Astrocyte of the cerebellum (primary cell): Measurements from ENCODE around the gene ADGRF3.

ENCODE experiments used
- DNase-seq: peaks from one replicate; pipeline ENCODE4 v3.0.0-alpha.2; 2011; ENCODE audit warnings: low read depth
- H3K4me3 ChIP-seq: 2 replicates; pipeline ENCODE4 v1.5.1; 2011; ENCODE audit warnings: mild to moderate bottlenecking, low read depth, low read length, moderate library complexity
- in situ Hi-C: cut with HindIII; loops from 2 replicates; pipeline ENCODE4 v1.10.0; 2017; ENCODE audit warnings: low sequenced_read_pairs
- TF ChIP-seq, protein P1 (sequence below): IDR thresholded peaks from 2 replicates; pipeline ENCODE4 v1.5.1; 2012; ENCODE audit warnings: low read length, low read depth, moderate library complexity, mild to moderate bottlenecking; ENCODE audit errors: missing control alignments

ADGRF3 gene

DNA sequence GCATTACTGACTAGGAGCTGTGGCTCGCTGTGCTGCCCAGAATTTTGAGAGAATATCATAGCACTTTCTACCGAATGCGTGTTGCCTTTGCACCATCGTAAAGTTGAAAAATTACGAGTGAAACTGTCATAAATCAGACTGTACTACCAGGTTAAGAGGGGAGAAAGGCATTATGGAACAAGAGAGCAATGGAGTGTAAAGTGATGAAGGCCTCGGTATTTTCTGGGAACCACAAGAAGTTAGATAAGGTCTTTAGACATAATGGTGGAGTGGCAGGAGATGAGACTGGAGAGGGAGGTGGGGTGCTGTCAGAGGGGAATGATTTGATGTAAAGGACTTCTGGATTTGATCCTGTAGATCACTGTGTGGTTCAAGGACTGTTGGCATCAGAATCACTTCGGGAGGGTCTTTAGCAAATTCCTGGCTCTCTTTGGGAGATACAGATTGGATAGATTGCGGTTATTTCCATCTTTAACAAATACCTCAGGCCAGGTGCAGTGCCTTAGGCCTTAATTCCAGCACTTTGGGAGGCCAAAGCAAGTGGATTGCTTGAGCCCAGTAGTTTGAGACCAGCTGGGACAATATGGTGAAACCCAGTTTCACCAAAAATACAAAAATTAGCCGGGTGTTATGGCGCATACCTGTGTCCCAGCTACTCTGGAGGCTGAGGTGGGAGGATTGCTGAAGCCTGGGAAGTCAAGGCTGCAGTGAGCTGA, 4.9 kb upstream of the ADGRF3 start:
- DNase-seq: no peak
- no peak overlapping the region for H3K4me3 ChIP-seq
- TF ChIP-seq, protein P1, sequence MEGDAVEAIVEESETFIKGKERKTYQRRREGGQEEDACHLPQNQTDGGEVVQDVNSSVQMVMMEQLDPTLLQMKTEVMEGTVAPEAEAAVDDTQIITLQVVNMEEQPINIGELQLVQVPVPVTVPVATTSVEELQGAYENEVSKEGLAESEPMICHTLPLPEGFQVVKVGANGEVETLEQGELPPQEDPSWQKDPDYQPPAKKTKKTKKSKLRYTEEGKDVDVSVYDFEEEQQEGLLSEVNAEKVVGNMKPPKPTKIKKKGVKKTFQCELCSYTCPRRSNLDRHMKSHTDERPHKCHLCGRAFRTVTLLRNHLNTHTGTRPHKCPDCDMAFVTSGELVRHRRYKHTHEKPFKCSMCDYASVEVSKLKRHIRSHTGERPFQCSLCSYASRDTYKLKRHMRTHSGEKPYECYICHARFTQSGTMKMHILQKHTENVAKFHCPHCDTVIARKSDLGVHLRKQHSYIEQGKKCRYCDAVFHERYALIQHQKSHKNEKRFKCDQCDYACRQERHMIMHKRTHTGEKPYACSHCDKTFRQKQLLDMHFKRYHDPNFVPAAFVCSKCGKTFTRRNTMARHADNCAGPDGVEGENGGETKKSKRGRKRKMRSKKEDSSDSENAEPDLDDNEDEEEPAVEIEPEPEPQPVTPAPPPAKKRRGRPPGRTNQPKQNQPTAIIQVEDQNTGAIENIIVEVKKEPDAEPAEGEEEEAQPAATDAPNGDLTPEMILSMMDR: no peak
- in situ Hi-C loops: no loop called here

DNA sequence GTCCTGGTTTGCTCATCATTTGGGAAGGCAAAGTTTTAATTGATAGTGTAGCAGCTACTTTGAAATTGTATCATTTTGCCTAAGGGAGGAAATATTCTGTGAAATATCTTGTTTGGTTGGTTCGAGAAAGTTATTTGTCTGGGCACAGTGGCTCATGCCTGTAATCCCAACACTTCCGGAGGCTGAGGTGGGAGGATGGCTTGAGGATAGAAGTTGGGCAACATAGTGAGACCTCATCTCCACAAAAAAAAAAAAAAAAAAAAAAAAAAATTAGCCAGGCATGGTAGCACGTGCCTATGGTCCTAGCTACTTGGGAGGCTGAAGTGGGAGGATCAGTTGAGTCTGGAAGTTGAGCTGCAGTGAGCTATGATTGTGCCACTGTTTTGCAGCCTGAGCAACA, 3.1 kb upstream of the ADGRF3 start:
- DNase-seq: no peak
- H3K4me3 ChIP-seq: no peak overlapping the region
- TF ChIP-seq, protein P1: no peak
- in situ Hi-C loops: no loop called here

DNA sequence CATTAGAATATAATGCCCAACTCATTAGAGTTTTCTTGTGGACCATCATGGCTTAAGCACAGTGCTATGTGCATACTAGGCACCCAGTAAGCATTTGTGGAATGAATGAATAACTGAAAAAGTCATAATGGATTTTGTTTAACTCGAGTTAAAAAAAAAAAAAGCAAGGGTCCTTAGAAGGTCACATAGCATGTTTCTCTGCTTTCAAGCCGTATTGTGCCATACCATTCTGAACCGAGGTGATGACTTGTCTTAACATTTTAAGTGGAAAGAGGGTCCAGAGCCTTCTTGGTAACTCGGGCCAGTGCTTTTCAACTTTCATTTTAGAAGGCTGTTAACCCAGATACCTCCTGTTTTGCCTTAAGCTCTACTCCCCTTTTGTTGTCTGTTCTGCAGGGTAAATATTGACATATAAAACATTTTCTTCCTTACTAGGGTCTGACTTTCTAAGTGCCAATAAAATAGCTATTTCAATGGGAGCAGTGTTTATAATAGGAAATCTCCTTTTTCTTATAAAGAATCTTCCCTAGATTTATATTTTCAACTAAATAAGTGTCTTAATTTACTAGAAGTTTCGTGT, 787 bp upstream of the ADGRF3 start:
- DNase-seq: no peak
- TF ChIP-seq, protein P1: no peak
- in situ Hi-C loops: no loop called here
- peak overlapping the region; percentile 89 for H3K4me3 ChIP-seq

DNA sequence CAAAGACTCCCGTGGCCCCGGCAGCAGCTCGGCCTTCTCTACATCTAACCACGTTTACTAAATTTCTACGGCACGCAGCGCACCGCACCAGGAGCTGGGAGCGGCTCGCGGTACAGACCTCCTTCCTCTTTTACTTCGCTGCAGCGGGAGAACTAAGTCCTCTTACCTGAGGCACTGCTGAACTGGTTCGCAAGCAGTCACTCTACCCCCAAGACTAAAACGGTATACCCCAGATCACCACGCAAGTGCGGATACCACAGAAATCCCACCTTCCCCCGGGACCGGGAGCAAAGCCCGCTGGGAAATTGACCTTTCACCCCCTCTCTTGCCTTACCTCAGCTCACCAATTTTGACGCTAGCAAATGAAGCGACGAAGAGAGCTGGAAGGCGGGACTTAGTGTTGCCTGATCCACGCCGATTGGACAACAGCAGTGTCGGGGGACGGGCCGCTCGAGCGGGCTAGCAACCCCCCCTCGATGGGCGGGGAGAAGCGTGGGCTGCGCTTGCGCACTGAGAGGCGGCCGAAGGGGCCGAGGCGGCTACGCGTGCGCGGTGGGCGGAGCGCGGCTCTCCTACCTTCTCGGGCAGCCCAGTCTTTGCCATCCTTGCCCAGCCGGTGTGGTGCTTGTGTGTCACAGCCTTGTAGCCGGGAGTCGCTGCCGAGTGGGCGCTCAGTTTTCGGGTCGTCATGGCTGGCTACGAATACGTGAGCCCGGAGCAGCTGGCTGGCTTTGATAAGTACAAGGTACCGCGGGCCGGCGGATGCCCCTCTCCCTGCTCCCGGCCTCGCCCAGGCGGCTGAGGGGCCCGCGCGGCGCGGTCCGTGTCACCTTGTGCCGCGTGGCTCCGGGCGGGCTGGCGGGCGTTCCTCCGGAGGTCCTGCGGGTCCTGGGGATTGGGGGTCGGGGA, 790 bp downstream of the ADGRF3 start, which contains the start of gene SELENOI:
Gene SELENOI (plus strand): TSS at position 599 of the 909 bp plus-strand sequence. CDS start 90 bp downstream, at position 689.
- in situ Hi-C loops: no loop called here
- TF ChIP-seq, protein P1: no peak
- peak within 1 kb of the TSS; percentile 89 for H3K4me3 ChIP-seq

DNA sequence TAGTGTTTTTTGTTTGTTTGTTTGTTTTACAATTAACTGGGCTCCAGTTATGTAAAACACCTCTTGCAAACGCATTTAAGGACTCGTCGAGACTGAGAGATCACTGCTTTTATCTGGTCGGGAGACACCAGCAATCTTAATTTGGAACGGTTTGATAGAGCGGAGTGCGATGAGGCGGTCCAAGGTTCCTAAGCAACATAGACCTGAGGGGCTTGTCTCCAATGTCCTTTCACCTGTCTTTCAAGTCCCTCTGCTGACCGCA, 1.4 kb downstream of the ADGRF3 start:
- TF ChIP-seq, protein P1: no peak
- peak overlapping the region; percentile 89 for H3K4me3 ChIP-seq
- in situ Hi-C loops: no loop called here
- DNase-seq: no peak

More for the DNA sequence above, 790 bp downstream of the ADGRF3 start, which contains the start of gene SELENOI:
- peak; percentile 98 for DNase-seq

DNA sequence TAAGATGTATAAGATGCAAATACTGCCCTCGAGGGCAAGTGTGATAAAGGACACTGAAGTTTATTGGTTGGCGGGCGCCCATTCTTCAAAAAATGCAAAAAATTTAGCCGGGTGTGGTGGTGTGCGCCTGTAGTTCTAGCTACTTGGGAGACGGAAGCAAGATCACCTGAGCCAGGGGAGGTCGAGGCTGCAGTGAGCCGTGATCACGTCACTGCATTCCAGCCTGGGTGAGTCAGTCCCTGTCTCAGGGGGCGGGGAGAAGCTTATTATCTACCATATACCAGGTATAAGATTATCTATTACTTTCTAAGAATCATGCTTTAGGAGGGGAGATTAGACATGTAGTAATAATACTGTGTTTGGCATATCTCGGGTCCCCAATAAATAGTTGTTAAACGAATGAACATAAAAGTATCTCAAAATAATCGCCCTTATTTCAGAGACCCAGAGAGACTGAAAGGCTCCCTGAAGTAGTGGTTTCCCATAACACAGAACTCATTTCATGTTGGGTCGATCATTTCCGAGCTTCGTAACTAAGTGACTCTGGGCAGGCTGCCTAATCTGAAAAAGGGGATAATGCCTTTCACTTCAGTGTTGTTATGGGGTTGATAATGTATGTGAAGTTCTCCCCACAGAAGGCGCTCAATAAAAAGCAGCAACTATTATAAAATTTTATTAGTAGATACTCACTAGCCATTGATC, 1.9 kb downstream of the ADGRF3 start:
- peak overlapping the region; percentile 89 for H3K4me3 ChIP-seq
- in situ Hi-C loops: no loop called here
- TF ChIP-seq, protein P1: no peak
- no peak for DNase-seq
